ENCODE data around the gene C14orf93.
A peak's percentile ranks its signal among the peaks of the same experiment; 100 is the strongest.

Gene C14orf93

GRCh38 chr14:23009939-23010726 is at the start of gene C14orf93:
C14orf93 (minus strand) TSS chr14:23010143; CDS start chr14:22999023, 11,120 bp downstream.
- H3K36me3 ChIP-seq (ENCODE audit: control insufficient read depth, insufficient read depth, low read length): no peaks in the 10 kb centered on the region
- no peaks in the 10 kb centered on the region for H3K27me3 ChIP-seq (replicated peaks; ENCODE audit: control insufficient read depth, insufficient read depth, low read length)
- H3K4me3 ChIP-seq (replicated peaks; ENCODE audit: low read depth, low read length): peak within 1 kb of the TSS; percentile 65
- no peak for TF ChIP-seq CTCF (IDR thresholded peaks at IDR 0.05; ENCODE audit: insufficient read depth, low read length, poor library complexity, severe bottlenecking)
- DNase-seq (ENCODE audit: extremely low read depth, insufficient read length): peak; percentile 87

DNA sequence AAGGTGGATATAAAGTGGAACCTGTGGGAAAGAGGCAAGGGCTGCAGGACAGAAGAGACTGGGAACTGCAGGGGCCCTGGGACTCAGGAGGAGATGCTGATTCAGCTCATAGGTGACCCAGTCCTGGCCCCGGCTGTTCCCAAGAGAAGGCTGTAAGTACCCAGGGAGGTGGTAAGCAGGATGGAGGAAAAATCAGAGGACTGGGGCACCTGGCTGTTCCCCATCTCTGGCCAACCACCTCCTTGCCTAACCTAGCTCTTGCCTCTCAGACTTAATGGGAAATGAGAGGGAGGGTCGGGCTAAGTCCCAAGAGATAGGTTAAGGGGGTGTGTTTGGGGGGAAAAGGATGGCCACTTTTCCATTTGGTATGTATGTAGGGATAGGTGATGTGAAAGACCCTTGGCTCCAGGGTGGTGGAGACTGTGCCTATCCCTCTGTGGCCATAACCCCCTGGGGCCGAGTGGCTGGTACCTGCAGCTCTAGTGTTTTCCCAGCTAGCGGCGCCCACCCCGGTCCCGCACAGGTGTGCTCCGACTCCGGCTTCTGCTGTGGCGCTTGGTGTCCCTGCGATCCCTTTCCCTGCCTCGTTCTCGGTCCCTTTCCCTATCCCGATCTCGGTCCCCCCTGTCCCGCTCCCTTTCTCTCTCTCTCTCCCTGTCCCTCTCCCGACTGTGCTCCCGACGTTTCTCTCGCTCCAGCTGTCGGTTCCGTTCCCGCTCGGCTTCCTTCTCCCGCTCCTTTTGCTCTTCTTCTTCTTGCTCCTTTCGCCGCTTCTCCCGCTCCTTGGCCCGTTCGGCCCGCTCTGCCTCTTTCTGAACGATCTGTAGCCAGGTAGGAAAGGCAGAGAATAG is 48.9 kb upstream of the C14orf93 start:
- peaks cover 26% of the 10 kb centered on the region for H3K36me3 ChIP-seq (ENCODE audit: control insufficient read depth, insufficient read depth, low read length)
- TF ChIP-seq CTCF (IDR thresholded peaks at IDR 0.05; ENCODE audit: insufficient read depth, low read length, poor library complexity, severe bottlenecking): no peak

GRCh38 chr14:23057757-23058653 is 48.1 kb upstream of the C14orf93 start:
- TF ChIP-seq CTCF (IDR thresholded peaks at IDR 0.05; ENCODE audit: insufficient read depth, low read length, poor library complexity, severe bottlenecking): peak; percentile 93
- peaks cover 20% of the 10 kb centered on the region for H3K36me3 ChIP-seq (ENCODE audit: control insufficient read depth, insufficient read depth, low read length)
- no peaks in the 10 kb centered on the region for H3K27me3 ChIP-seq (replicated peaks; ENCODE audit: control insufficient read depth, insufficient read depth, low read length)
- peak; percentile 78 for DNase-seq (ENCODE audit: extremely low read depth, insufficient read length)
- peak overlapping the region; percentile 61 for H3K4me3 ChIP-seq (replicated peaks; ENCODE audit: low read depth, low read length)

More for the DNA sequence above, 48.9 kb upstream of the C14orf93 start:
- no peak for DNase-seq (ENCODE audit: extremely low read depth, insufficient read length)
- no peaks in the 10 kb centered on the region for H3K27me3 ChIP-seq (replicated peaks; ENCODE audit: control insufficient read depth, insufficient read depth, low read length)
- H3K4me3 ChIP-seq (replicated peaks; ENCODE audit: low read depth, low read length): no peak overlapping the region

GRCh38 chr14:23056956-23057756 is 47.2 kb upstream of the C14orf93 start, which contains the start of gene CDH24:
CDH24 (minus strand) TSS chr14:23057520; CDS start chr14:23055733, 1,787 bp downstream.
- Histone ChIP-seq H3K4me3 (replicated peaks; ENCODE audit: low read depth, low read length) (peak within 1 kb of the TSS; percentile 61), H3K27me3 (replicated peaks; ENCODE audit: control insufficient read depth, insufficient read depth, low read length) (no peaks in the 10 kb centered on the region), H3K36me3 (ENCODE audit: control insufficient read depth, insufficient read depth, low read length) (peaks cover 15% of the 10 kb centered on the region)
- peak; percentile 75 for DNase-seq (ENCODE audit: extremely low read depth, insufficient read length)
- TF ChIP-seq CTCF (IDR thresholded peaks at IDR 0.05; ENCODE audit: insufficient read depth, low read length, poor library complexity, severe bottlenecking): no peak
